22Rv1 (cell line): ENCODE results near the gene SORL1.
"Not testable (repeated sequence)": the region's sequence is repeated elsewhere in the genome, so short reads cannot be mapped to it uniquely, and the experiment has no call there.

Source experiments
- H3K27ac ChIP-seq: fragments of 450-650 bp; 2 replicates; pipeline ENCODE4 v1.5.1; 2017
- ZFX ChIP-seq: fragments of 450-650 bp; IDR thresholded peaks from 2 replicates; pipeline ENCODE4 v1.6.1; 2017; ENCODE audit warnings: antibody characterized with exemption, borderline replicate concordance
- TF ChIP-seq, protein P1 (sequence below): fragments of 450-650 bp; IDR thresholded peaks from 2 replicates; pipeline ENCODE4 v1.5.1; 2017; ENCODE audit warnings: mild to moderate bottlenecking

SORL1 gene, protein sequence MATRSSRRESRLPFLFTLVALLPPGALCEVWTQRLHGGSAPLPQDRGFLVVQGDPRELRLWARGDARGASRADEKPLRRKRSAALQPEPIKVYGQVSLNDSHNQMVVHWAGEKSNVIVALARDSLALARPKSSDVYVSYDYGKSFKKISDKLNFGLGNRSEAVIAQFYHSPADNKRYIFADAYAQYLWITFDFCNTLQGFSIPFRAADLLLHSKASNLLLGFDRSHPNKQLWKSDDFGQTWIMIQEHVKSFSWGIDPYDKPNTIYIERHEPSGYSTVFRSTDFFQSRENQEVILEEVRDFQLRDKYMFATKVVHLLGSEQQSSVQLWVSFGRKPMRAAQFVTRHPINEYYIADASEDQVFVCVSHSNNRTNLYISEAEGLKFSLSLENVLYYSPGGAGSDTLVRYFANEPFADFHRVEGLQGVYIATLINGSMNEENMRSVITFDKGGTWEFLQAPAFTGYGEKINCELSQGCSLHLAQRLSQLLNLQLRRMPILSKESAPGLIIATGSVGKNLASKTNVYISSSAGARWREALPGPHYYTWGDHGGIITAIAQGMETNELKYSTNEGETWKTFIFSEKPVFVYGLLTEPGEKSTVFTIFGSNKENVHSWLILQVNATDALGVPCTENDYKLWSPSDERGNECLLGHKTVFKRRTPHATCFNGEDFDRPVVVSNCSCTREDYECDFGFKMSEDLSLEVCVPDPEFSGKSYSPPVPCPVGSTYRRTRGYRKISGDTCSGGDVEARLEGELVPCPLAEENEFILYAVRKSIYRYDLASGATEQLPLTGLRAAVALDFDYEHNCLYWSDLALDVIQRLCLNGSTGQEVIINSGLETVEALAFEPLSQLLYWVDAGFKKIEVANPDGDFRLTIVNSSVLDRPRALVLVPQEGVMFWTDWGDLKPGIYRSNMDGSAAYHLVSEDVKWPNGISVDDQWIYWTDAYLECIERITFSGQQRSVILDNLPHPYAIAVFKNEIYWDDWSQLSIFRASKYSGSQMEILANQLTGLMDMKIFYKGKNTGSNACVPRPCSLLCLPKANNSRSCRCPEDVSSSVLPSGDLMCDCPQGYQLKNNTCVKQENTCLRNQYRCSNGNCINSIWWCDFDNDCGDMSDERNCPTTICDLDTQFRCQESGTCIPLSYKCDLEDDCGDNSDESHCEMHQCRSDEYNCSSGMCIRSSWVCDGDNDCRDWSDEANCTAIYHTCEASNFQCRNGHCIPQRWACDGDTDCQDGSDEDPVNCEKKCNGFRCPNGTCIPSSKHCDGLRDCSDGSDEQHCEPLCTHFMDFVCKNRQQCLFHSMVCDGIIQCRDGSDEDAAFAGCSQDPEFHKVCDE (N-terminal part only)

DNA sequence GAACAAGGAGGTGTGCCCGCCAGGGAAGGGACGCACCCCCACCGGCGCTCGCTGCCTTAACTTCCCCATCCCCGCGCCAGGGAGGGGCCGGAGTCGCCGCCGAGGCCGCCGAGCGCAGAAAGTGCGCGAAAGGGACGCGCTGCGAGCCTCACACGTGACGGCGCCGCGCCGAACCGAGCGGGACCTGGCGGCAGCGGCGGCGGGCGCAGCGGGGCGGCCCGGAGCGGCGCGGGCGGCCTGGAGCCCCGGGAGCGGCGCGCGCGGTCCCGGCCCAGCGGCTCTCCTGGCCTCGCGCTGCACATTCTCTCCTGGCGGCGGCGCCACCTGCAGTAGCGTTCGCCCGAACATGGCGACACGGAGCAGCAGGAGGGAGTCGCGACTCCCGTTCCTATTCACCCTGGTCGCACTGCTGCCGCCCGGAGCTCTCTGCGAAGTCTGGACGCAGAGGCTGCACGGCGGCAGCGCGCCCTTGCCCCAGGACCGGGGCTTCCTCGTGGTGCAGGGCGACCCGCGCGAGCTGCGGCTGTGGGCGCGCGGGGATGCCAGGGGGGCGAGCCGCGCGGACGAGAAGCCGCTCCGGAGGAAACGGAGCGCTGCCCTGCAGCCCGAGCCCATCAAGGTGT is at the start of gene SORL1:
SORL1 (plus strand) TSS at position 329 of the 623 bp plus-strand sequence; CDS start at position 347, 18 bp downstream.
- no peak within 1 kb of the TSS for H3K27ac ChIP-seq
- no peak for TF ChIP-seq ZFX
- TF ChIP-seq, protein P1, sequence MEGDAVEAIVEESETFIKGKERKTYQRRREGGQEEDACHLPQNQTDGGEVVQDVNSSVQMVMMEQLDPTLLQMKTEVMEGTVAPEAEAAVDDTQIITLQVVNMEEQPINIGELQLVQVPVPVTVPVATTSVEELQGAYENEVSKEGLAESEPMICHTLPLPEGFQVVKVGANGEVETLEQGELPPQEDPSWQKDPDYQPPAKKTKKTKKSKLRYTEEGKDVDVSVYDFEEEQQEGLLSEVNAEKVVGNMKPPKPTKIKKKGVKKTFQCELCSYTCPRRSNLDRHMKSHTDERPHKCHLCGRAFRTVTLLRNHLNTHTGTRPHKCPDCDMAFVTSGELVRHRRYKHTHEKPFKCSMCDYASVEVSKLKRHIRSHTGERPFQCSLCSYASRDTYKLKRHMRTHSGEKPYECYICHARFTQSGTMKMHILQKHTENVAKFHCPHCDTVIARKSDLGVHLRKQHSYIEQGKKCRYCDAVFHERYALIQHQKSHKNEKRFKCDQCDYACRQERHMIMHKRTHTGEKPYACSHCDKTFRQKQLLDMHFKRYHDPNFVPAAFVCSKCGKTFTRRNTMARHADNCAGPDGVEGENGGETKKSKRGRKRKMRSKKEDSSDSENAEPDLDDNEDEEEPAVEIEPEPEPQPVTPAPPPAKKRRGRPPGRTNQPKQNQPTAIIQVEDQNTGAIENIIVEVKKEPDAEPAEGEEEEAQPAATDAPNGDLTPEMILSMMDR, result peak; percentile 89

DNA sequence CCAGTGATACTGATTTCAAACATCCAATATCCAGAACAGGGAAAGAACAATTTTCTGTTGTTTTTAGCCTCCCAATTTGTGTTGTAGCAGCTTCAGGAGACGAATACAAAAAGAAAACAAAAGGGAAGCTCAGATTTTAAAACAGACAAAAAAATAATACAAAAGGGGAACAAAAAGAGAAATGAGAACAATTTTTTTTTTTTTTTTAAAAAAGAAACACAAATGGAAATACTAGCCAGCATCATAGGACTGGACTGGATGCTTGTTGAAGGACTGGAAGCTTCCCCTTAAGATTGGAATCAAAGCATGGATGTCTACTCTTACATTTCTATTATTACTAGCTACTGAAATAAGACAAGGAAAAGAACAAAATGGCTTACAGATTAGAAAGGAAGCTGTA is 46.5 kb upstream of the SORL1 start:
- TF ChIP-seq, protein P1, result no peak
- TF ChIP-seq ZFX, result no peak
- no peak overlapping the region for H3K27ac ChIP-seq

DNA sequence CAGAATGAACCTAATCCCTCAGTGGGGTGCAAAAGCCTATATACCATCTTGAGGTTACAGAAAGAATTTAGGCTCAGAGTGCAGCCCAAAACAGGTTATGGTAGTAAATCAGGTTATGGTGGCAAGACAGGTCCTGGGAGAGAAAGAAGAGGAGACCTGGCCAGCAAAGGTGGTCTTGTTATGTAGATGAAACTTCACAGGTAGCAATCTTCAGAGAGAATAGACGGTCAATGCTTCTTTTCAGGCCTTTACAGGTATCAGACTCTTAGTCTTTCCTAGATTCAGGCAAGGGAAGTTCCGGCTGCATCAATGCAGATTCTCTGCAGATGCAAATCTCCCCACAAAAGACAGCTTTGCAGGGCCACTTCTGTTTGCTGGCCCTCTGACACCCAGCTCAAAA is 45.8 kb upstream of the SORL1 start:
- no peak for TF ChIP-seq ZFX
- TF ChIP-seq, protein P1, result no peak
- H3K27ac ChIP-seq, result no peak overlapping the region

DNA sequence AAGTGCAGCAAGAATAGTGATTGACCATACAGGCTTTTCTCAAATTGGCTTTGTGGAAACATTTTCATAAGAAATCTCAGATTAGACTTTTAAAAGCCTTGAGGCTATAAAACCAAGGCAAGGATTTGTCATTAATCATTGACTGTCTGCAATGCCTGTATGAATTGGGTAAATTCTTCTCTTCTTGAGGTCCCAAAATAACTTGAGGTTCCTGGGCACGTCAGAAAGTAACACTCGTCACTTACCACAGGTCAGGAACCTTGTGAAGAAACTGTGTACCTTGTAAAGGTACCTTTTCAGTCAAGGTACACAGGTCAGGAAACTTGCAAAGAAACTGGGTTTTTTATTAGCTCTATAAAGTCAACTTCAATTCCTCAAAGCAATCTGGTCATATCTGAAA is 43.3 kb upstream of the SORL1 start:
- TF ChIP-seq, protein P1, result no peak
- no peak for TF ChIP-seq ZFX
- H3K27ac ChIP-seq, result no peak overlapping the region

DNA sequence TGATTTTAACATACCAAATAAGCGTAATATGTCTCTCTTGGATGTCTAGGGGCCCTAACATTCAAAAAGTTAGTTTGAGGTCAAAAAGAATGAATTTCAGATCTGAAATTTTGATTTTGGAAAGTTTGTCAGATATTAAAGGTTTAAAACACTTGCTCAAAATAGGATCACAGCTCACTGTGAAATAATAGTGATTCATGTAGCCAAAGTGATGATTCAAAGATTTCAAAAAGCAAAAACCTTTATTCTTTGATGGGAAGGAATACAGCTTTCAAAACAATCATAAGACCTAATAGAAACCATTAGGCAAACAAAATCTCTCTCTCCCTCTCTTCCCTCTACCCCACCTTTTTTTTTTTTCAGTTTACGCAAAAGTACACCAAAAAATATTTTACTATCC is 42.1 kb upstream of the SORL1 start:
- not testable (repeated sequence) for H3K27ac ChIP-seq

DNA sequence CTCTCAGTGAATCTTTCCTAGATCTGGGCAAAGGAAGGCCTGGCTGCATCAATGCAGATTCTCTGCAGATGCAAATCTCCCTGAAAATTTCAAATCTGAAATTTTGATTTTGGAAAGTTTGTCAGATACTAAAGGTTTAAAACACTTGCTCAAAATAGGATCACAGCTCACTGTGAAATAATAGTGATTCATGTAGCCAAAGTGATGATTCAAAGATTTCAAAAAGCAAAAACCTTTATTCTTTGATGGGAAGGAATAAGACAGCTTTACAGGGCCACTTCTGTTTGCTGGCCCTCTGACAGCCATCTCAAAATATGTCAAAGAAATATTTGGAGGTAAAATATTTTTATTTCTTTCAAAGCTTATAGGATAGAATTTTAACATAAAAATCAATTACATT is 40.8 kb upstream of the SORL1 start:
- not testable (repeated sequence) for H3K27ac ChIP-seq

DNA sequence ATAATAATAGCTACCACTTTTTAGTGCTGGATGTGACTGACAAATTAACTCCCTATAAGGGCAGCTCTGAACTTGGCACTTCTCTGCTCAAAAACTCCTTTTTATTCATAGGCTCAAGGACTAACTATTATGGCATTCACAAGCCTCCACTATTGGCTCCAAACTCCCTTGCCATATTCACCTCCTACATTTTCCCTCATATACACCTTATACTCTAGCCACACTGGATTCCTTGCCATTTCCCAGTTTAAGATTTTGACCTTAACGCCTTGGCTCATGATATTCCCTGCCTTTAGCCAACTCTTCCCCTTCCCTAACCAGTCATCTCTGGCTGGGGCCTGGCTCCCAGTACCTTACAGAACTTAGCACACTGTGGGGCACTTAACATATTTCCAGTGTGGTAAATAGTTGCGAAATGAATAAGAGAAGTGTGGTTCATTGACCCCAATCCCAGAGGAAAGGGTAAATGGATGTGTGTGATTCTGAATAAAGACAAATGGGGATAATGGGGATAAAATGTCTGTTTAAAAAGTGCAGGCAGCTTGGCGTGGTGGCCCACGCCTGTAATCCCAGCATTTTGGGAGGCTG is 40.0 kb upstream of the SORL1 start:
- TF ChIP-seq ZFX, result no peak
- TF ChIP-seq, protein P1, result no peak
- no peak overlapping the region for H3K27ac ChIP-seq
